ENCODE data around the gene MRPS18A. TPM values are rescaled to one million over a fixed set of nuclear protein-coding genes. Genes with fewer than 3 reads are reported as not detected.

The MRPS18A gene
- total and polyA plus RNA-seq, 2 donors from 2014 or later: 36.4 to 103 TPM

DNA sequence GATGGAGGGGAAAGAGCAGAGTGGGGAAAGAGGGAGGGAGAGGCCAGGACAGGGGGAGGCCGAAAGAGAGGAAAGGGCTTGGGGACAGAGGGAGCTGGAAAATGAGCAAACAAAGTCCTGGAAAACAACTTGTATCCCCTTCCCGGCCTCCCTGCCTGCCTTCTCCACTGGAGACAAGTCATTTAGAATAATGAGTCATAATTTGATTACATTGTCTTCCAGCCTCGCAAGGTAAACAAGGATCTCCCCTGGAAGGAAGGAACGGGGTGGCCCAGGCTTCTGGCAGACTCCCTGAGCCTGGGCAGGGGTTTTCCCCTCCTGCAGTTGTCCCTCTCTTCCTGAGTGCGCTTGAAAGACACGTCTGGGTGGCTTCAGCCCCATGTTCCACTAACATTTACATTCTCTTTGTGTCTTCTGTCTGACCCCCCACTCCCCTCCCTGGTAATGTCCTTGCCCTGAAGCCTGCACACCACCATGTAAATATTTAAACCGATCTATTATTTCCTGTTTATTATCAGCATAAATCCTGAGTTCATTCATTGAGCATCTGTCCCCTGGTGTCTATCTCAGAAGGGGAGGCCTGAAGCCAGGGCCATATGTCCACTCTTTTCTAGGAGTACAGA lies 12.1 kb upstream of the MRPS18A start:
- Histone ChIP-seq H3K9ac (ENCODE audit: low read length in 3 of 3) (no peak overlapping the region), H3K36me3 (ENCODE audit: control insufficient read depth in 2 of 3, insufficient read depth in 3 of 3, low read length in 3 of 3) (no peaks in the 10 kb centered on the region), H3K9me3 (ENCODE audit: control insufficient read depth in 2 of 3, insufficient read depth in 1 of 3, low read length in 3 of 3) (no peaks in the 10 kb centered on the region), H3K27ac (ENCODE audit: low read depth in 2 of 2, low read length in 2 of 2) (peak overlapping the region; percentile 39 to 61), H3K27me3 (ENCODE audit: control insufficient read depth, insufficient read depth, low read length) (no peaks in the 10 kb centered on the region), H3K4me3 (ENCODE audit: low read length in 3 of 3) (no peak overlapping the region), H3K4me1 (ENCODE audit: control insufficient read depth in 2 of 3, insufficient read depth in 2 of 3, low read depth in 1 of 3, low read length in 3 of 3) (peaks cover 8 to 23% (median 19%) of the 10 kb centered on the region in 3 donors)
- TF ChIP-seq CTCF (IDR thresholded peaks at IDR 0.05; ENCODE audit: borderline replicate concordance, extremely low read depth, insufficient read depth): no peak
- intact Hi-C loops (cut with DNase I): no loop called here
- DNase-seq (no peak), FAIRE-seq (no peak)

- Histone ChIP-seq H3K4me1 (ENCODE audit: control insufficient read depth in 2 of 3, insufficient read depth in 2 of 3, low read depth in 1 of 3, low read length in 3 of 3) (peaks cover 8 to 23% (median 19%) of the 10 kb centered on the region in 3 donors), H3K9ac (ENCODE audit: low read length in 3 of 3) (peak overlapping the region in 1 of 3 donors; percentile 30), H3K36me3 (ENCODE audit: control insufficient read depth in 2 of 3, insufficient read depth in 3 of 3, low read length in 3 of 3) (no peaks in the 10 kb centered on the region), H3K4me3 (ENCODE audit: low read length in 3 of 3) (no peak overlapping the region), H3K27ac (ENCODE audit: low read depth in 2 of 2, low read length in 2 of 2) (peak overlapping the region; percentile 39 to 71), H3K9me3 (ENCODE audit: control insufficient read depth in 2 of 3, insufficient read depth in 1 of 3, low read length in 3 of 3) (no peaks in the 10 kb centered on the region), H3K27me3 (ENCODE audit: control insufficient read depth, insufficient read depth, low read length) (no peaks in the 10 kb centered on the region)
- FAIRE-seq (no peak), DNase-seq (peak; percentile 77 to 92 (median 84))
- no peak for TF ChIP-seq CTCF (IDR thresholded peaks at IDR 0.05; ENCODE audit: borderline replicate concordance, extremely low read depth, insufficient read depth)
- intact Hi-C loops (cut with DNase I): no loop called here
Measured at GRCh38 chr6:43698584-43699349, 11.2 kb upstream of the MRPS18A start.

GRCh38 chr6:43697421-43697820 lies 9.8 kb upstream of the MRPS18A start:
- FAIRE-seq (no peak), DNase-seq (no peak)
- peaks cover 7 to 19% (median 18%) of the 10 kb centered on the region in 3 donors for H3K4me1 ChIP-seq (ENCODE audit: control insufficient read depth in 2 of 3, insufficient read depth in 2 of 3, low read depth in 1 of 3, low read length in 3 of 3)
- H3K9ac ChIP-seq (ENCODE audit: low read length in 3 of 3): no peak overlapping the region
- H3K27me3 ChIP-seq (ENCODE audit: control insufficient read depth, insufficient read depth, low read length): no peaks in the 10 kb centered on the region
- no peak overlapping the region for H3K27ac ChIP-seq (ENCODE audit: low read depth in 2 of 2, low read length in 2 of 2)
- H3K9me3 ChIP-seq (ENCODE audit: control insufficient read depth in 2 of 3, insufficient read depth in 1 of 3, low read length in 3 of 3): no peaks in the 10 kb centered on the region
- TF ChIP-seq CTCF (IDR thresholded peaks at IDR 0.05; ENCODE audit: borderline replicate concordance, extremely low read depth, insufficient read depth): no peak
- H3K4me3 ChIP-seq (ENCODE audit: low read length in 3 of 3): no peak overlapping the region
- H3K36me3 ChIP-seq (ENCODE audit: control insufficient read depth in 2 of 3, insufficient read depth in 3 of 3, low read length in 3 of 3): no peaks in the 10 kb centered on the region
- intact Hi-C loops (cut with DNase I): no loop called here

All from kidney (tissue), 14 donors.